ENCODE measurements around the gene JUP. TPM values are rescaled to one million over a fixed set of nuclear protein-coding genes. Genes with fewer than 3 reads are reported as not detected.

JUP gene
- total RNA-seq, 3 donors from 2014 or later: 0.86 to 0.98 (median 0.92) TPM

- no peak for DNase-seq
- Mint-ChIP-seq H3K36me3 (ENCODE audit: insufficient read depth) (no peaks in the 10 kb centered on the region), H3K4me1 (ENCODE audit: low read depth) (peaks cover 7% of the 10 kb centered on the region), H3K9me3 (no peaks in the 10 kb centered on the region), H3K4me3 (no peak overlapping the region), H3K27me3 (ENCODE audit: low read depth) (peaks cover 50% of the 10 kb centered on the region)
- ATAC-seq: no peak
These were observed 50.8 kb downstream of the JUP start for GRCh38 chr17:41735744-41736143.

GRCh38 chr17:41734949-41735313 lies 51.6 kb downstream of the JUP start:
- Mint-ChIP-seq H3K27me3 (ENCODE audit: low read depth) (peaks cover 52% of the 10 kb centered on the region), H3K4me3 (no peak overlapping the region), H3K4me1 (ENCODE audit: low read depth) (peaks cover 7% of the 10 kb centered on the region), H3K9me3 (no peaks in the 10 kb centered on the region), H3K36me3 (ENCODE audit: insufficient read depth) (no peaks in the 10 kb centered on the region)
- ATAC-seq: no peak
- DNase-seq: no peak

- H3K4me3 Mint-ChIP-seq: no peak within 1 kb of the TSS
- H3K9me3 Mint-ChIP-seq: no peaks in the 10 kb centered on the region
- peaks cover 52% of the 10 kb centered on the region for H3K27me3 Mint-ChIP-seq (ENCODE audit: low read depth)
- H3K4me1 Mint-ChIP-seq (ENCODE audit: low read depth): peaks cover 7% of the 10 kb centered on the region
- ATAC-seq (peak; percentile 7 to 10), DNase-seq (no peak)
- no peaks in the 10 kb centered on the region for H3K36me3 Mint-ChIP-seq (ENCODE audit: insufficient read depth)
These were observed 52.2 kb downstream of the JUP start, which contains the start of gene HAP1 for GRCh38 chr17:41734139-41734948. Gene HAP1, minus strand, starts transcription at chr17:41734643. Its CDS starts 9 bp downstream, at chr17:41734634.

GRCh38 chr17:41733348-41734138 lies 53.0 kb downstream of the JUP start:
- no peaks in the 10 kb centered on the region for H3K9me3 Mint-ChIP-seq
- ATAC-seq (peak in 1 of 2 donors; percentile 15), DNase-seq (no peak)
- no peaks in the 10 kb centered on the region for H3K36me3 Mint-ChIP-seq (ENCODE audit: insufficient read depth)
- peaks cover 7% of the 10 kb centered on the region for H3K4me1 Mint-ChIP-seq (ENCODE audit: low read depth)
- no peak overlapping the region for H3K4me3 Mint-ChIP-seq
- H3K27me3 Mint-ChIP-seq (ENCODE audit: low read depth): peaks cover 52% of the 10 kb centered on the region

GRCh38 chr17:41731836-41732235 lies 54.7 kb downstream of the JUP start:
- H3K9me3 Mint-ChIP-seq: no peaks in the 10 kb centered on the region
- no peak overlapping the region for H3K4me3 Mint-ChIP-seq
- H3K36me3 Mint-ChIP-seq (ENCODE audit: insufficient read depth): no peaks in the 10 kb centered on the region
- peaks cover 41% of the 10 kb centered on the region for H3K27me3 Mint-ChIP-seq (ENCODE audit: low read depth)
- no peak for ATAC-seq
- peaks cover 7% of the 10 kb centered on the region for H3K4me1 Mint-ChIP-seq (ENCODE audit: low read depth)
- DNase-seq: no peak

- Mint-ChIP-seq H3K4me3 (no peak overlapping the region), H3K36me3 (ENCODE audit: insufficient read depth) (no peaks in the 10 kb centered on the region), H3K27me3 (ENCODE audit: low read depth) (peaks cover 27% of the 10 kb centered on the region), H3K9me3 (no peaks in the 10 kb centered on the region), H3K4me1 (ENCODE audit: low read depth) (peaks cover 6% of the 10 kb centered on the region)
- no peak for DNase-seq
- no peak for ATAC-seq
These were observed 56.0 kb downstream of the JUP start for GRCh38 chr17:41730479-41730878.

- Mint-ChIP-seq H3K27me3 (ENCODE audit: low read depth) (peaks cover 27% of the 10 kb centered on the region), H3K4me3 (no peak overlapping the region), H3K9me3 (no peaks in the 10 kb centered on the region), H3K4me1 (ENCODE audit: low read depth) (no peaks in the 10 kb centered on the region), H3K36me3 (ENCODE audit: insufficient read depth) (no peaks in the 10 kb centered on the region)
- ATAC-seq: no peak
- no peak for DNase-seq
These were observed 58.5 kb downstream of the JUP start for GRCh38 chr17:41728056-41728455.

- ATAC-seq (no peak), DNase-seq (no peak)
- Mint-ChIP-seq H3K4me3 (no peak overlapping the region), H3K4me1 (ENCODE audit: low read depth) (no peaks in the 10 kb centered on the region), H3K9me3 (no peaks in the 10 kb centered on the region), H3K36me3 (ENCODE audit: insufficient read depth) (no peaks in the 10 kb centered on the region), H3K27me3 (ENCODE audit: low read depth) (peaks cover 13% of the 10 kb centered on the region)
These were observed 61.4 kb downstream of the JUP start for GRCh38 chr17:41725134-41725533.

- DNase-seq: no peak
- Mint-ChIP-seq H3K27me3 (ENCODE audit: low read depth) (peaks cover 11% of the 10 kb centered on the region), H3K9me3 (no peaks in the 10 kb centered on the region), H3K4me1 (ENCODE audit: low read depth) (no peaks in the 10 kb centered on the region), H3K4me3 (no peak overlapping the region), H3K36me3 (ENCODE audit: insufficient read depth) (no peaks in the 10 kb centered on the region)
- no peak for ATAC-seq
These were observed 61.9 kb downstream of the JUP start for GRCh38 chr17:41724476-41725050.

- H3K27me3 Mint-ChIP-seq (ENCODE audit: low read depth): peaks cover 11% of the 10 kb centered on the region
- no peak for DNase-seq
- no peak for ATAC-seq
- no peaks in the 10 kb centered on the region for H3K4me1 Mint-ChIP-seq (ENCODE audit: low read depth)
- H3K9me3 Mint-ChIP-seq: no peaks in the 10 kb centered on the region
- no peak overlapping the region for H3K4me3 Mint-ChIP-seq
- H3K36me3 Mint-ChIP-seq (ENCODE audit: insufficient read depth): no peaks in the 10 kb centered on the region
These were observed 62.6 kb downstream of the JUP start for GRCh38 chr17:41723801-41724475.

- DNase-seq (no peak), ATAC-seq (no peak)
- Mint-ChIP-seq H3K36me3 (ENCODE audit: insufficient read depth) (no peaks in the 10 kb centered on the region), H3K4me1 (ENCODE audit: low read depth) (no peaks in the 10 kb centered on the region), H3K4me3 (no peak overlapping the region), H3K9me3 (no peaks in the 10 kb centered on the region), H3K27me3 (ENCODE audit: low read depth) (peaks cover 11% of the 10 kb centered on the region)
These were observed 64.3 kb downstream of the JUP start for GRCh38 chr17:41722231-41722630.

- Mint-ChIP-seq H3K9me3 (no peaks in the 10 kb centered on the region), H3K4me3 (no peak overlapping the region), H3K27me3 (ENCODE audit: low read depth) (no peaks in the 10 kb centered on the region), H3K36me3 (ENCODE audit: insufficient read depth) (no peaks in the 10 kb centered on the region), H3K4me1 (ENCODE audit: low read depth) (no peaks in the 10 kb centered on the region)
- ATAC-seq (no peak), DNase-seq (no peak)
These were observed 68.2 kb downstream of the JUP start for GRCh38 chr17:41718287-41718645.

GRCh38 chr17:41717408-41718286 lies 68.9 kb downstream of the JUP start:
- no peaks in the 10 kb centered on the region for H3K4me1 Mint-ChIP-seq (ENCODE audit: low read depth)
- no peak overlapping the region for H3K4me3 Mint-ChIP-seq
- DNase-seq (no peak), ATAC-seq (peak; percentile 65 to 78)
- no peaks in the 10 kb centered on the region for H3K36me3 Mint-ChIP-seq (ENCODE audit: insufficient read depth)
- no peaks in the 10 kb centered on the region for H3K9me3 Mint-ChIP-seq
- H3K27me3 Mint-ChIP-seq (ENCODE audit: low read depth): no peaks in the 10 kb centered on the region

Data from activated T-cell treated with anti-CD3 and anti-CD28 coated beads, Interleukin-2, amount 50 U/mL, for 4 hours (primary cell).